IMR-90 (cell line): ENCODE measurements around the gene LRIT1. TPM values are rescaled to one million over a fixed set of nuclear protein-coding genes. Genes with fewer than 3 reads are reported as not detected.

ENCODE experiments used
- ATAC-seq: fragments of 200-7000 bp; cut with Tn5 transposase; 2 replicates; pipeline ENCODE4 v1.9.1; 2020; ENCODE audit warnings: low read depth, mild to moderate bottlenecking, moderate library complexity
- Bru-seq: library from RNA; stranded (reverse); fragments of 400-500 nt; gene quantifications from one replicate; lab custom pipeline; 2021; lab: Mats Ljungman, UMichigan
- BruChase-seq, 2 experiments: library from RNA; stranded (reverse); fragments of 400-500 nt; gene quantifications; one replicate each; lab custom pipeline; 2021; lab: Mats Ljungman, UMichigan
- BruUV-seq: library from RNA; stranded (reverse); fragments of 400-500 nt; replicated peaks from 2 replicates; lab custom pipeline; 2021; lab: Mats Ljungman, UMichigan
- CTCF ChIA-PET: fragments of 300-600 bp; formaldehyde crosslinking; extraction: SDS; loops from one replicate; lab custom pipeline; 2021; ENCODE audit warnings: antibody characterized with exemption; lab: Yijun Ruan, JAX
- POLR2A ChIA-PET: fragments of 300-600 bp; sonication (Branson Sonifier 250); formaldehyde crosslinking; loops from one replicate; lab custom pipeline; 2022; ENCODE audit warnings: antibody characterized with exemption; ENCODE audit not compliant: unreplicated experiment; lab: Charles Lee
- DNase-seq: peaks from one replicate; pipeline ENCODE4 v3.0.0; 2013
- H2AFZ ChIP-seq: replicated peaks from 2 replicates; pipeline ENCODE3; 2013; ENCODE audit warnings: low read length, mild to moderate bottlenecking; ENCODE audit not compliant: poor library complexity
- H2AK5ac ChIP-seq: 2 replicates; pipeline ENCODE4 v1.6.1; 2013; ENCODE audit warnings: low read depth, low read length, inconsistent platforms
- H2AK9ac ChIP-seq: replicated peaks from 2 replicates; pipeline ENCODE3; 2013; ENCODE audit warnings: mild to moderate bottlenecking, low read depth, low read length, moderate library complexity; ENCODE audit not compliant: poor library complexity
- H2BK120ac ChIP-seq: 2 replicates; pipeline ENCODE4 v1.6.1; 2013; ENCODE audit warnings: low read depth, low read length, inconsistent platforms
- H2BK15ac ChIP-seq: 3 replicates; pipeline ENCODE4 v1.6.1; 2013; ENCODE audit warnings: low read depth, low read length, inconsistent platforms
- H2BK20ac ChIP-seq: 2 replicates; pipeline ENCODE4 v1.6.1; 2013; ENCODE audit warnings: low read depth, mild to moderate bottlenecking, inconsistent platforms, low read length, moderate library complexity
- H2BK5ac ChIP-seq: 2 replicates; pipeline ENCODE4 v1.6.1; 2013; ENCODE audit warnings: mild to moderate bottlenecking, low read depth, low read length, inconsistent platforms; ENCODE audit not compliant: poor library complexity, severe bottlenecking
- H3K14ac ChIP-seq: replicated peaks from 2 replicates; pipeline ENCODE4 v1.6.1; 2013; ENCODE audit warnings: low read depth, low read length, inconsistent platforms
- H3K18ac ChIP-seq: 2 replicates; pipeline ENCODE4 v1.6.1; 2013; ENCODE audit warnings: low read depth, low read length, control low read depth
- H3K23ac ChIP-seq: 2 replicates; pipeline ENCODE4 v1.6.1; 2013; ENCODE audit warnings: low read depth, low read length, inconsistent platforms
- H3K27ac ChIP-seq: 2 replicates; pipeline ENCODE4 v1.5.1; 2013; ENCODE audit warnings: mild to moderate bottlenecking, control low read depth, low read length; ENCODE audit not compliant: insufficient read depth
- H3K27me3 ChIP-seq: 2 replicates; pipeline ENCODE4 v1.6.1; 2013; ENCODE audit warnings: low read length; ENCODE audit not compliant: control insufficient read depth, insufficient read depth
- H3K36me3 ChIP-seq: 2 replicates; pipeline ENCODE4 v1.6.1; 2013; ENCODE audit warnings: low read length, mixed read lengths; ENCODE audit not compliant: control insufficient read depth, insufficient read depth
- H3K4ac ChIP-seq: 2 replicates; pipeline ENCODE4 v1.6.1; 2013; ENCODE audit warnings: low read depth, low read length, inconsistent platforms
- H3K4me1 ChIP-seq: 2 replicates; pipeline ENCODE4 v1.6.1; 2013; ENCODE audit warnings: low read length, mixed read lengths; ENCODE audit not compliant: control insufficient read depth, insufficient read depth
- H3K4me2 ChIP-seq: 2 replicates; pipeline ENCODE4 v1.6.1; 2013; ENCODE audit warnings: low read depth, mild to moderate bottlenecking, control low read depth, low read length, moderate library complexity
- H3K4me3 ChIP-seq: 2 replicates; pipeline ENCODE4 v1.5.1; 2013; ENCODE audit warnings: low read depth, mild to moderate bottlenecking, control low read depth, low read length, moderate library complexity; ENCODE audit not compliant: insufficient read depth
- H3K56ac ChIP-seq: 2 replicates; pipeline ENCODE4 v1.6.1; 2013; ENCODE audit warnings: low read length, inconsistent platforms; ENCODE audit not compliant: insufficient read depth; ENCODE audit errors: extremely low read depth
- H3K79me1 ChIP-seq, 2 experiments: 2 replicates each; pipeline ENCODE4 v1.6.1; 2013; ENCODE audit warnings: low read length in 2 of 2, inconsistent platforms in 1 of 2, low read depth in 1 of 2
- H3K9ac ChIP-seq: 2 replicates; pipeline ENCODE4 v1.6.1; 2013; ENCODE audit warnings: low read depth, low read length, control low read depth
- H3K9me1 ChIP-seq: 2 replicates; pipeline ENCODE4 v1.6.1; 2013; ENCODE audit warnings: low read length, inconsistent platforms; ENCODE audit not compliant: insufficient read depth
- H3K9me3 ChIP-seq: 2 replicates; pipeline ENCODE4 v1.6.1; 2013; ENCODE audit warnings: low read length; ENCODE audit not compliant: control insufficient read depth, insufficient read depth
- H4K20me1 ChIP-seq: 2 replicates; pipeline ENCODE4 v1.6.1; 2013; ENCODE audit warnings: low read length, inconsistent platforms; ENCODE audit not compliant: insufficient read depth
- H4K5ac ChIP-seq: 2 replicates; pipeline ENCODE4 v1.6.1; 2013; ENCODE audit warnings: mild to moderate bottlenecking, low read depth, low read length, control low read depth
- H4K8ac ChIP-seq, 2 experiments: 2 replicates each; pipeline ENCODE4 v1.6.1; 2013; ENCODE audit warnings: low read depth in 2 of 2, low read length in 2 of 2, control low read depth in 1 of 2, inconsistent platforms in 1 of 2
- H4K91ac ChIP-seq: 2 replicates; pipeline ENCODE4 v1.6.1; 2013; ENCODE audit warnings: low read depth, low read length, inconsistent platforms; ENCODE audit not compliant: insufficient read depth
- BHLHE40 ChIP-seq: fragments of 150-350 bp; IDR thresholded peaks from 2 replicates; pipeline ENCODE4 v1.6.1; 2016; ENCODE audit warnings: mild to moderate bottlenecking, low read depth, low read length
- CHD1 ChIP-seq: IDR thresholded peaks from 2 replicates; pipeline ENCODE4 v1.6.1; 2012; ENCODE audit warnings: low read depth, low read length, improper control_type of control experiment
- POLR2A ChIP-seq: IDR thresholded peaks from 2 replicates; pipeline ENCODE4 v1.6.1; 2012; ENCODE audit warnings: mild to moderate bottlenecking, low read depth, low read length
- RAD21 ChIP-seq: IDR thresholded peaks from 2 replicates; pipeline ENCODE4 v1.6.1; 2012; ENCODE audit warnings: low read length, improper control_type of control experiment
- RFX5 ChIP-seq: IDR thresholded peaks from 2 replicates; pipeline ENCODE4 v1.8.0; 2012; ENCODE audit warnings: low read depth, mild to moderate bottlenecking, low read length, moderate library complexity
- whole genome bisulfite sequencing, 2 experiments: methylation state at CpG; one replicate each; pipeline versions ENCODE4 v1.1.5 to v1.1.7; 2013; ENCODE audit warnings: missing lambda C conversion rate in 2 of 2; ENCODE audit not compliant: insufficient read length in 1 of 2; ENCODE audit errors: extremely low coverage in 2 of 2; 5-methylcytosine and 5-hydroxymethylcytosine counted together
- dilution Hi-C: fragments of 300-500 bp; cut with HindIII; formaldehyde crosslinking; loops from one replicate; pipeline ENCODE4 v1.14.3; 2018; ENCODE audit warnings: low sequenced_read_pairs; ENCODE audit not compliant: unreplicated experiment
- in situ Hi-C: fragments of 300-500 bp; cut with MboI; formaldehyde crosslinking; loops from 3 replicates; pipeline ENCODE4 v1.14.3; 2019; ENCODE audit warnings: low sequenced_read_pairs, inconsistent platforms, mixed read lengths
- intact Hi-C: fragments of 100-400 bp; cut with micrococcal nuclease; formaldehyde crosslinking; loops from 2 replicates; pipeline ENCODE4 v1.10.0; 2022
- long read RNA-seq: library from polyadenylated mRNA; unstranded; transcript quantifications from one replicate; pipeline ENCODE4 v2.0.0, GENCODE V29; 2021; ENCODE audit not compliant: unreplicated experiment
- polyA plus RNA-seq, 3 experiments: library from polyadenylated mRNA; depleted of rRNA; stranded (reverse); fragments of >200 nt; gene quantifications; 2 replicates each; pipeline ENCODE4 v1.2.3, GENCODE V29; 2012; ENCODE audit warnings: low replicate concordance in 1 of 3
- total RNA-seq: library from RNA; depleted of rRNA; stranded (reverse); fragments of >200 nt; gene quantifications from 2 replicates; pipeline ENCODE4 v1.2.3, GENCODE V29; 2012; rRNA removed
- TF ChIP-seq, protein P1 (sequence below): conservative IDR thresholded peaks from 2 replicates; pipeline ENCODE4 v1.5.1; 2012; ENCODE audit warnings: mild to moderate bottlenecking, low read depth, low read length, improper control_type of control experiment

The LRIT1 gene
- total RNA-seq (not detected in 2 replicates), polyA plus RNA-seq (2012; rRNA removed) (not detected in 2 replicates), Bru-seq, nascent RNA (not detected), BruChase-seq, experiment 1, labeled RNA remaining after a 6-hour chase (not detected), BruChase-seq, experiment 2, labeled RNA remaining after a 2-hour chase (not detected)
- not detected in 2 replicates for polyA plus RNA-seq (2012; cell fraction: cytosol; rRNA removed)
- polyA plus RNA-seq (2012; cell fraction: nucleus; rRNA removed; ENCODE audit: low replicate concordance): not detected in 2 replicates
- long read RNA-seq: 0 reads

DNA sequence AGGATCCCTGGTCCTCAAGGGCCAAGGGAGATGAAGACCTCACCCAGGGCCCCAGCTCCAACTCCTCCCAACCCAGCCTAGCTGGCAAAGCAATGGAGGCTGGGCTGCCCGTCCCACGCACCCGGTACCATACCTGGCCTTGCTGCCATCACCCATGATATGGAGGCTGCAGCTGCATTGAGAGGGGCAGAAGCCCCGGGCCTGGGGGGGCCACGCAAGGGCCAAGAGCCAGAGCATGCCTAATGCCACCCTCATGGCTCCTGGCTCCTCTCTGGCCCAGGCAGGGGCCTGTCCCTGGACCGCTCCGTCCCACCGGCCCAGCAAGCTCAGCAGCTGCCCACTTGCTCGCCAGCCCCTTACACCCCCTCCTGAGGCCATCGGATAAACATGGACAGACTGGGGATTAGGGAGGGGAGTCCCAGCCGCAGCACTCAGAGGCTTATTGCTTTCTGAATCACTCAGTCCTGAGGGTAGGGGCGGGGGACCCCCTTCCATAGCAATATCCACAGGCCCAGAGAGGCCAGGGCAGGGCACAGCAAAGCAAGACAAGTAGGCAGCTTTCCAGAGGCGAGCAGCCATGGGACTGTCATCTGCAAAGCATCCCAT, at the start of gene LRIT1:
TSS of gene LRIT1 (minus strand) at position 362 of the 606 bp plus-strand sequence. CDS start at position 255, 107 bp downstream.
- H4K20me1 ChIP-seq: no peaks in the 10 kb centered on the region

More for the DNA sequence above, at the start of gene LRIT1:
- Histone ChIP-seq H2BK5ac (no peak within 1 kb of the TSS), H2AFZ (no peak within 1 kb of the TSS), H2BK15ac (no peak within 1 kb of the TSS), H3K4me3 (no peak within 1 kb of the TSS), H3K18ac (no peak within 1 kb of the TSS), H3K4me2 (no peak within 1 kb of the TSS), H2AK9ac (no peak within 1 kb of the TSS), H3K9me3 (no peaks in the 10 kb centered on the region), H3K14ac (no peak within 1 kb of the TSS), H3K9ac (no peak within 1 kb of the TSS), H4K5ac (no peak within 1 kb of the TSS), H3K9me1 (no peaks in the 10 kb centered on the region), H3K79me1 (no peaks in the 10 kb centered on the region), H2BK120ac (no peak within 1 kb of the TSS), H3K27me3 (peaks cover 20% of the 10 kb centered on the region), H2AK5ac (no peak within 1 kb of the TSS), H3K4ac (no peak within 1 kb of the TSS), H4K91ac (no peak within 1 kb of the TSS), H3K36me3 (no peaks in the 10 kb centered on the region), H2BK20ac (no peak within 1 kb of the TSS), H3K56ac (no peak within 1 kb of the TSS), H4K8ac (no peak within 1 kb of the TSS), H3K27ac (no peak within 1 kb of the TSS), H3K23ac (no peak within 1 kb of the TSS), H3K4me1 (no peaks in the 10 kb centered on the region)
- WGBS, 2 experiments: no CpG with 5 or more reads among the region's 13 CpGs
- POLR2A ChIA-PET: no interaction called here
- ATAC-seq: no peak
- no TSS peak for BruUV-seq
- in situ Hi-C loops: no loop called here
- CTCF ChIA-PET: interaction anchor here (1.1 kb wide), 1 partner anchor 15 kb away, joined by 4 read pairs; no protein-coding TSS in a partner anchor
- intact Hi-C loops: no loop called here
- DNase-seq: no peak
- dilution Hi-C loops: no loop called here
- TF ChIP-seq, protein P1, sequence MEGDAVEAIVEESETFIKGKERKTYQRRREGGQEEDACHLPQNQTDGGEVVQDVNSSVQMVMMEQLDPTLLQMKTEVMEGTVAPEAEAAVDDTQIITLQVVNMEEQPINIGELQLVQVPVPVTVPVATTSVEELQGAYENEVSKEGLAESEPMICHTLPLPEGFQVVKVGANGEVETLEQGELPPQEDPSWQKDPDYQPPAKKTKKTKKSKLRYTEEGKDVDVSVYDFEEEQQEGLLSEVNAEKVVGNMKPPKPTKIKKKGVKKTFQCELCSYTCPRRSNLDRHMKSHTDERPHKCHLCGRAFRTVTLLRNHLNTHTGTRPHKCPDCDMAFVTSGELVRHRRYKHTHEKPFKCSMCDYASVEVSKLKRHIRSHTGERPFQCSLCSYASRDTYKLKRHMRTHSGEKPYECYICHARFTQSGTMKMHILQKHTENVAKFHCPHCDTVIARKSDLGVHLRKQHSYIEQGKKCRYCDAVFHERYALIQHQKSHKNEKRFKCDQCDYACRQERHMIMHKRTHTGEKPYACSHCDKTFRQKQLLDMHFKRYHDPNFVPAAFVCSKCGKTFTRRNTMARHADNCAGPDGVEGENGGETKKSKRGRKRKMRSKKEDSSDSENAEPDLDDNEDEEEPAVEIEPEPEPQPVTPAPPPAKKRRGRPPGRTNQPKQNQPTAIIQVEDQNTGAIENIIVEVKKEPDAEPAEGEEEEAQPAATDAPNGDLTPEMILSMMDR: no peak
- TF ChIP-seq RAD21 (no peak), POLR2A (no peak), CHD1 (no peak), RFX5 (no peak), BHLHE40 (no peak)
